Activated CD4-positive, alpha-beta T cell treated with anti-CD3 and anti-CD28 coated beads for 1 hour (primary cell): ENCODE measurements around the gene POLR2C.

ENCODE experiments used
- DNase-seq: peaks from one replicate; pipeline ENCODE4 v3.0.0-alpha.2; 2020

The POLR2C gene

DNA sequence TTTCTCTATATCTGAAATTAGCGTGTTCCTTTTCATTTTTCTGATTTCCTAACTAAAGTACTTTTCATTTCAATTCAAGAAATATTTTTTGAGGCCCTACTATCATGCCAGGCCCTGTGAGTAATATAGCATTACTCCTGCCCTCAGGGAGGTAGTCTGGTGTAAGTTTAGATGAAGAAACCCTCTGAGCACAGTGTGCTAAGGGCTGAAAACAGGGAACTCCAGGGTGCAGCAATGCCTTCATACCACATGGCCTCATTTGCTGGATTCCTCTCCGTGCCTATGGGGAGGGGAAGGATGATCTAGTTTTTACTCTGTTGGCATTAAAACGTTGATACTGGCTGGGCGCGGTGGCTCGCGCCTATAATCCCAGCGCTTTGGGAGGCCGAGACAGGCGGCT is 10.5 kb upstream of the POLR2C start:
- no peak for DNase-seq

DNA sequence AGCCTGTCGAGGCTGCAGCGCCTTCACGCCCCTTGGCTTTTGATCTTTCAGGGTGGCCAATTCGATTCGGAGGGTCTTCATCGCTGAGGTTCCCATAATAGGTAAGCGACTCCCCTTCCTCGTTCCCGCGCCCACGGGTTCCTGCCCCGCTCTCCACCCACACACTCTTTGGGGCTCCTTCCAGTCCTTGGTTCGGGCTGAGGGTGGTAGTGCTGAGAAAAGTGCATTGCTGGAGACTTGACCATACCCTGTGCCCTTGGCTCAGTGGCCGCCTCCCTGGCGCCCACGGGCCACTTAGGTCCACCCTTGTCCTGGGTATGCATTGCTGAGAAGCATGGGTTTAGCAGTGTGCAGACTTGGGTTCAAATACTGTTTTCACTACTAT is 491 bp downstream of the POLR2C start:
- DNase-seq, result no peak

DNA sequence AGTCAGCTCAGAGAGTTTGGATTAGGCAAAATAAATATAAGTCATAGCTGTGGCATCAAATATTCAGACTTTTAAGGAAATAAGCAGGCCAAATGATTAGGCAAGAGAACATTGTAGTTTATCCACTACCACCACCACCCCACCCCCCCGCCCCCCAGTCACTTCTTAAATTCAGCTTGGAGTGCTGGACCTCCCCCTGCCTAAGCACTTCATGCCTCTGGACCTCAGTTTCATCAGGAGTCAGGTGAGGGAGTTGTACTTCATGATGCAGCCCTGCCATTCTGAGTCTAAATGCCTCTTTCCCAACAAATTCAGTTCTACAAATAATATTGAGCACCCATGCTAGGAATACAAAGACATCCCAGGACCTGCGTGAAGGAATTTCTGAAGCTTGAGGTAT is 2.0 kb downstream of the POLR2C start:
- no peak for DNase-seq

DNA sequence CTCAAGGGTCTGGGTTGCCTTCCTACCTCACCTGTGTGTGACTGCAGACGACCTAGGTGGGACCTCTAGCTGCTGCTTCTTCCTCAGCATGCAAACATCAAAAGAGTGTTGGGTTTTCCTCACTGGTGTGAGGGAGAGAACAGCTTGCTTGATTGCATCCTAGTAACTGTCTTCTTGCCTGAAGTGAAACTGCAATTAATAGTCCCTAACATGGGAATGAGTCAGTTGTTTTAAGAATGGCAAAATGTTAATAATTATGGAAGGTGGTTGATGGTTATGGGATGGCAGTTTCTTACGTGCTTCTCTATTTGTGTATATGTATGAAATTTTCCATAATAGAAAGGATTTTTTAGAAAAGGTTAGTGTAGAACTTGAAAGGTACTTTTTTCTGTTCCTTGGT is 5.9 kb downstream of the POLR2C start:
- DNase-seq, result no peak

DNA sequence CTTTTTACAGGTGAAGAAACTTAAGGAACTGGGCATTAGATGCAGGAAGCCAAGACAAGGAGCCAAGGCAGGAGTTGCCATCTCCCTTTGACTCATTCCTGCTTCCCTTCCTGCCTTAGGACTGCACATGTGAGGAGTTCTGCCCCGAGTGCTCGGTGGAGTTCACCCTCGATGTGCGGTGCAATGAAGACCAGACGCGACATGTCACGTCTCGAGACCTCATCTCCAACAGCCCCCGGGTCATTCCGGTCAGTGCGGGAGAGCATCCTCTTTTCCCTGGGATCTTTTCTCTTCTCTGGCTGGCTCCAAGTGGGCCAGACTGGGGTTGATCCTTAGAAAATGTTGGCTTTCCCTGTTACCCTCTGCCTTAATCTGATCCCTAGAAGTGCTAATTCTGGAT is 6.6 kb downstream of the POLR2C start:
- DNase-seq, result no peak

DNA sequence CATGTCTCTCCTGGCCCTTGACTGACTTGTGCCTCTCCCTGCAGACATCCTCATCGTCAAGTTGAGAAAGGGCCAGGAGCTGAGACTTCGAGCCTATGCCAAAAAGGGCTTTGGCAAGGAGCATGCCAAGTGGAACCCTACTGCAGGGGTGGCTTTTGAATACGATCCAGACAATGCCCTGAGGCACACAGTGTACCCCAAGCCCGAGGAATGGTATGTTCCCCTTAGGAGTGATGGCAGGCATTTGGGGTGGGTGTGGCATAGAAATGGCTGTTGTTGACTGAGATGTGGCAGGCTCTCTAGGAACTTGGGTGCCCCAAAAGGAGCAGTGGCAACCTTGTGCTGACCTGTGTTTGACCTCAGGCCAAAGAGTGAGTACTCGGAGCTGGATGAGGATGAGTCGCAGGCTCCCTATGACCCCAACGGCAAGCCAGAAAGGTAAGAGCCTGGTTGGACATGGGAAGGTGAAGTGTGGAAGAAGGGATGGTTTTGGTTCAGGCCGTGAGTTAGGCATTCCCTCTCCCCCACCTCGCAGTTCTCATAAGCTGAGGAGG is 7.5 kb downstream of the POLR2C start:
- no peak for DNase-seq

DNA sequence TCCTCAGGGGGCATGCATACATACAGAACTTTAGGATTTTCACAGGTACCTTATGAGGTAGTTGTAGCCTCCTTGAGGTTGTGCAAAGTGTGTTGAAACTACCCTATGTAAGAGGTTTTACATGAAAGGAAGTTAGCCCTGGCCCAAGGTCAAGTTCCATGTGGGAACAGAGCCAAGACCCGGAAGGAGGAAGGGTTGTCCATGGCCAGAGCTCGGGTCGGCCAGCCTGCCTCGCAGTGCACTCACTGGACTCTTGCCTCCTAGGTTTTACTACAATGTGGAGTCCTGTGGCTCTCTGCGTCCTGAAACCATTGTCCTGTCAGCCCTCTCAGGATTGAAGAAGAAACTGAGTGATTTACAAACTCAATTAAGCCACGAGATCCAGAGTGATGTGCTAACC is 8.2 kb downstream of the POLR2C start:
- no peak for DNase-seq

DNA sequence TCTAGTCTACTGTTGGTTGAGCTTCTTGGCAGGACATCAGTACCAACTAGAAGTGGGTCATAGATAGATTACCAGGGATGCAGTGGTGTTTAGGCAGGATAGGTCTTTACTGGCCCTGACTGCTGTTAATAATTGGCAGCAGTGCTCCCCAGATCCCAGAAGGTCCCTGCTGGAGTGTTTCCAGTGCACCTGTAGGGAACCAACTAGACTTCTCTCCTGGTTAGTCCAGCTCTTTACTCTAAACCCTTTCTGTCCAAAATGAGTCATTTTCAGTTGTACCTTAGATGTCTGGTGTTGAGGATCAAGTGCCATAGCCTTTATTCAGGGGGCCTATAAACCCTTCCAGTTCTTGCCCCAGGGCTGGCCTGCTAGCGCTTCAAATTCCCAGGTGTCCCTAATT is 8.7 kb downstream of the POLR2C start:
- no peak for DNase-seq

DNA sequence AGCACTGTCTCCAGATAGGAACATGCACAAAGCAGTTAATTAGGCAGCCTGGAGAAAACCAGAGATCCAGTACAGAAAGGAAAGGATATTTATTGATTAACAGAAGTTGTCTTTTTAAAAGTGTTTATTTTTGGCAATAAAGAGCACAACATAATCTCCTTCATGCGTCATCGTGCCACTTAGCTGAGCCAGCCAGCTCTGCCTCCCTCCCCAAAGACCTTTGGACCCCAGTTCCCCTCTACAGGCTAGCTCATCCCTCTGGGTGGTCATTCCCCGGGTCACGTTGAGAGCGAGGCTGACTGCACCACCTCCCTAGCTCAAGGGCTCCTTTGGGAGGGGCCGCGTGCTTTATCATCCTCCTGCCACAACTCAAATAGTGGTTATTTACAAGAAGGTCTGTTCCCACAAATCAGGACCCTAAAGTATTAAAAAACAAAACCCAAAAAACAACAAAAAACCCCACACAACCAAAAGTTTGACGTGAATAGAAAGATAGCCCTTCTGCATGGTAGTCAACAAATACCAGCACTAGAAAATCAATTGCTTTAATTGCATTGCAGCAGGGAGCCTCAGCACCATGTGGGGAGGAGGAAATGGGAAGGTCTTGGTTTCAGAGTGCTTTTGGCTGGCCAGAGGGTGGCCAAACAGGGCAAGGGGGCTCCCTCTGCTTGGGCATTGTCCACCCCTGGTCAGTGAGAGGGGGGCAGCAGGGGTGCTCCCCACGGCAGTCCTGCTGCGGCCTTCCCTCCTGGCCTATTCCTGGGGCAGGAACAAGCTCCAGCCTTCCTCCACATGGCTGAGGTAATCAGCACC is 9.6 kb downstream of the POLR2C start:
- no peak for DNase-seq

DNA sequence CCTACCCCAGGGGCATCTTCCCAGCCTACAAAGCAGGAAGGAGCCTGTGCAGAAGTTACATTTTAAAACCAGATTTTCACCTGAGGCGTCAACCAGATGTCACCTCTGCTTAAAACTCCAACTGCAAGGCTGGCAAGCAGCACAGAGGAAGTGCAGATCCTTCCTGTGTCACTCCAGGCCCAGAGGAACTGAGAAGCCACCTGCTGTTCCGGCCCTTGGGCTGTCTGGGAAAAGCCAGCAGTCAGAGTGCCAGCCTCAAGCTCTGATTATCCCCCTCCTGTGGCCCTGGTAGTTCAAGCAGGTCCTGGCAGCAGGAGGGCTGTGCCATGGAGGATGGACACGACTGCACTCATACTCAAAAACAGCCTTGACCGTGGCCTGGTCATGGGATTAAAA is 10.2 kb downstream of the POLR2C start:
- no peak for DNase-seq

DNA sequence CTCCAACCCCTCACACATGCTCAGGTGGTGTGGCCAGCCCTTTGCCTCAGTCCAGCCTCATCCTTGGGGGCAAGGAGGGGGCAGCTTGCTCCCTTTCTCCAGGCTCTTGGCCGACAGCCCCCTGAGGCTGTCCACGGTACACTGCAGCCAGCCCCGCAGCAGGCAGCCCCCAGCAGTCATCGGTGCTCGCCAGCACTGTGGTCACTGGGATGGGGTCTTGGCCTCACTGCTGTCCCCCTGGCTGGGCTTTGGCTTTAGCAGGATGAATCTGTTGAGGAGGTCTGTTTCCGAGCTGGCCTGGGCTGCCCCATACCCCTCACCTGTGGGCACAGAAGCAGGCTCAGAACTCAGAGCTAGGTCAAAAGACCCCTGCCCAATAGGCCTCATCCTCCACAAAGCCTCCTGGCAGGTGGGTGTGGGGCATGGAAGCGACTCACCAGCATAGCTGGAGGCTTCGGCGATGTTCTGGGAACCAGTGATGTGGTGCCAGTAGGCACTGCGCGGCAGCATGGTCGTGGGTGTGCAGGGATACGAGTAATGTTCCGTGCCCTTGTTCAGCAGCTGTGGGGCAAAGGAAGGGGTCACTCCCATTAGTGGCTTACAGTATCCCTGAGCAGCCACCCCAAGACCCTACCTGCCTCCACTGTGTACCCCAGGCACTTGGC is 10.8 kb downstream of the POLR2C start:
- no peak for DNase-seq

DNA sequence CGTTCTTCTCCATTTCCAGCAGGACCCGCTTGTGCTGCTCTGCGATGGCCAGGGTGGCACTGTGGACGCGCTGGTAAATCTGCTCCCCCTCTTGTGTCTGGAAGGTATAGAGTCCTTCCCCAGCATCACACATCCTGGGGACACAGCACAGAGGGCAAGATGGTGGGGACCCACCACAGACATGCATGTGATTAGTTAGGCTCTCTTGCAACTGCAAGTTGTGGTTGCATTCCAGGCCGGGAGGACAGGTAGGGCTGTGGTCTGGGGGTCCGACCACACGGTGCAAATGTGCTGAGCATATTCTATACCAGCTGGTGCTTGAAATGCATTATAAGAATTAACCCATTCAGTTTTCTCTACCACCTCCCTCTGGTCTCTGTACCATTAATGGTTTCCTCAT is 11.4 kb downstream of the POLR2C start:
- DNase-seq, result no peak

DNA sequence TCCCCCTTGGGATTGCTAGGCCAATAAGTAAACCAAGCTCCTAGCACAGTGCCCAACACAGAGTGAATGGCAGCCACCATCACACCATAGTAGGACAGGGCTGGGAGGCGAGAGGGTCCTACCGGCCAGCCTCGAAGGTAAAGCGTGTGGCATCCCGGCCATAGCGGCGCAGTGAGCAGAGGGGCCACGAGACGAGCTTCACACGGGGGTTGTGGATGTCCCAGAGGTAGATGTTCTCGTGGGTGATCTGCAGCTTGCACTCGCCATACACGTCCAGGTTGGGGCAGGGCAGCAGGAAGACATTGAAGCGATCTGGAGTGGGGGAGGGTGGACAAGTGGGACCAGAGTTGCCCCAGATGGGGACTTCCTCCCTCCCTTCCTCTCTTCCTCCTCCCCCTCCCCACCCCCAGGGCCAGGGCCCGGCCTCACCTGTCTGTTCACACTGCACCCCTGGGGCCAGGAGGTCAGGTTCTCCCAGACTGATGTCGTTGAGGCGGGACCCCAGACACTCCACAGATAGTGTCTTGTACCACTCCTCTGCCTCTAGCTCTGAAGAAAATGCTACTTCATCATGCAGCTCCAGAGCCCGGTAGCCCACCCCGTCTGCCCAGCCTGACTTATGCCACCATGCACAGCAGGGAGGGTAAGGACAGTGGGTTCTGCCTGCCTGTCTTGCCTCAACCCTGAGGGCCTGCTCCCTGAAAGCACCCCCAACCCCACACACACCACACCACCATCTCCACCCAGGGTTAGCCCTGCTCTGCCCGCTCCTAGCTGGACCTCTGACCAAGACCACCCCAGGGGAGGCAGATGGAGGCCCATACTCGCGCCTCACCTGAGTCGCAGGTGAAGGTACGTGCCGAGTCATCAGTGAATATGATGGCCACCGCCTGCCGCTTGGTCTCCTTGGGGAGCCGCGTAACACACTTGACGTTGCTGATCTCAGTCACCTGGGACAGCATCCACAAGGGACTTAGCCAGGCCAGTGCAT is 12.5 kb downstream of the POLR2C start:
- DNase-seq, result no peak

DNA sequence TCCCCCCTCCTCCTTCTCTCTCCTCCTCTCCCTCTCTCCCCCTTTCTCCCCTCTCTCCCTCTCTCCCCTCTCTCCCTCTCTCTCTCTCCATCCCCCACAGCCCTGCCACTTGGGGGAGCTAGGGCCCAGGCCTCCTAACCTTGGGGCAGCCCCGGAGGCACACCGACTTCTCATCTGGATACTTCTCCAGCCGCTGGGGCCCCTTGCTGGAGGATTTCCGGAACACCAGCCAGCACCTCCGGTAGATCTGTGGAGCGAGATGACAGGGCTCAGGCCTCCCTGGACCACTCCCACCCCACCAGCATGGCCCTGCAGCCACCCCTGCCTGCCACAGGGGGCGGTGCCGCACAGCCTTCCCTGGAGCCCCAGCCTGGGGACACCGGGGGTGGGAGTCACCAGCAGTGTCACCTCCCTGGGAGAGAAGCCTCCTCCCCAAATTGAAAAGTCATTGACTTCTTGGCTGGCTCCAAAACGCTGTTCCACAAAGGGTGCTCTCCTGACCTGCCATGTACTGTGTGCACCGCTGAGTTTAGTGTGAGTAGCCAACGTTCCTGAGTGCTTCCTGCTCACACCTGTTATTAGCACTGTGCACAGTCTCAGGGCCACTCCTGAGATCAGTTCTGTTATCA is 13.3 kb downstream of the POLR2C start:
- peak; percentile 44 for DNase-seq

DNA sequence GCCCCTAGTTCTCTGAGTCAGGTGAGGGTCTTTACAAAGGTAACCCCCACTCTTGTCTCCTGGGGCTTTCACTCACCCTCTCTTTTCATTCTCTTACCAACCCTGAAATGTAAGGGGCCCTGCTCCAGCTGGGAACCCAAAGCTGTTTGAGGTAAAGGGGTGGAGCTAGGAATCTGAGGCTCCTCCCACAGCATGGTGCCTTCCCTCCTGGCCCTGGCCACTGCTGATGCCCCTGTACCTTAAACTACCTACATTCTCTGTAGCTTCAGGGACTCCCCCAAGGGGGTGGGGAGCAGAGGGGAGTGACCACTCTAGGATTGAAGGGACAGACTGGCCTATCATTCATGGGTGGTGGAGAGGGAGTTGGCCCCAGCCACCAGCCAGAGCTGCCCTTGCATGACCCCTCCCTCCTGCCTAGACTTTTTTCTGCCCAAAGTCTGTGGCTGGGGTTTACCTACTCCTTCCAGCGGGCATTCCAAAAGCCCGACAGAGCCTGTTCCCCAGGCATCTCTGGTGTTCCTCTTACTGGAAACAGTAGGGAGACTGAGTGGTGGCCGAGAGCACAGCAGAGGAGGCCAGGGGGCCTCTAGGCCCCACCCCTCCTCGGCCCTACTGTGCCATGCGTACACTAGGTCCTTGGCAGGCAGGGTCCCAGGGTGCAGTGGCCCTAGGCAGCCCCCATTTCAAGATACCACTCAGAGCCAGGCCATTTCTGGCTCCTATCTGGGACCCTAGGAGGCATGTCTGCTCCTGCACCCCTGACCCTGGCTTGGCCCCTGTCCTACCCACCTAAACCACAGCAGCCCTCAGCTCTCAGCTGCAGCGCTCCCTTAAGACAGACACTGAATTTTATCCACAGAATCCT is 14.3 kb downstream of the POLR2C start:
- no peak for DNase-seq

DNA sequence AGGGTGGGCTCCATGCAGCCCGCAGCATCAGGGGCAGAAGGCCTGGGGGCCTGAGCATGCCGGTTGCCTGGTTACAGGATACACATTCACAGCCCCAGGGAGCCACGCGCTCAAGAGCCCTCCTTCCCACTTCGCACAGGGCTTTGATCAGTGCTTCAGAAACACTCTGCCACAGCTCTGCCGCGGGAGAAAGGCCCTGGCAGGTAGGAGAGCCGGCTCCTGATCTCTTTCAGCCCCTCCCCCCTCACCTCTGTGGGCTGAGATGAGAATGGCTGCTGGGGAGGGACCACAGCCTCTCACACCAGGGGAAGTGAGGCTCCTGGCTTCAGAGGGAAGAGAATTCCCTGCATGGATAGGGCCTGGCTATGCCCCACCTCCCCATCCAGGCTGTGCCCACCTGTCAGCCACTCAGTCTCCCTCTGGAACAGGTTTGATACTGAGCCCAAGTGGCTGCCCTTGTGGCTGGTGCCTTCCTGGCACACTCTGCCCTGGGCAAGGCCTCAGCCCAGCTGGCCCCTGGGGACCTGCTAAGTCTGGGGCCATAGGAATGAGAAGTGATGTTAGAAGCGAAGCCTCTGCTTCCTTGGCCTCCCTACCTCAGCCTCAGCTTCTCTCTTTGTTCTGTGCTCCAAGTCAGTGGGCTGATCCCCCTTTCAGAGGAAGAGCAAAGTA is 15.2 kb downstream of the POLR2C start:
- DNase-seq, result no peak

DNA sequence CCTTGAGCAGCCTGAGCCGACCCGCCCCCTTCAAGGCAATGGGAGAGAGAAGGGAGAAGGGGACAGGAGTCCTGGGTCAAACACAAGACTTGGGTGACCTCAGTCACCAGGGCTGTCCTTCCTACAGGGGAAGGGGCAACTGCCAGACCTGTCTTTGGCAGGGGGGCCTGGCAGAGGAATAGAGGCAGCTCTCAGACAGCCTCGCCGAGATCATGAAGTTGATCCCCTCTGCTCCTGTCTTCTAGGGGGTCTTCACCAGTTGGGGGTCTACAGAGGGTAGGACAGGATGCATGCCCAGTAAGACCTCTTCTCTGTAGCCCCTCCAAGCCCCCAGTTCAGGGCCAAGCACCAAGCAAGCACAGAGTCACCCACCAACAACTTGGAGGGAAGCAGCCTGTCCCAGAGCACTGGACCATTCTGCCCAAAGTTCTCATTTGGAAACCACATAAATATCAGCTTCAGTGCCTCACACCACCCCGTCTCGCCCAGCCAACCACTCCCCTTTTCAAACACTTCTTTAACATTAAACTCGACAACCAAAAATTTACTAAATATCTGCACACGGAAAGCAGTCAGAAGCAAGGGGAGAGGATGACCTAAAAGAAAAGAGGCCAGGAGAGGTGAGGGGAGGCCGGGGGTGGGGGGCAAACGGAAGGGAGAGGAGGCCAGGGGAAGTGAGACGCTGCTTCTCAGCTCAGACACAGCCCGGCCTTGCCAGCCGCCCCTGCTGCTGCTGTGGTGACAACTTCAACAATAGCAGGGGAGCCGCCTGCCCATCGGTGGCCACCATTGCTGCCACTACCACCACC is 16.1 kb downstream of the POLR2C start:
- no peak for DNase-seq

DNA sequence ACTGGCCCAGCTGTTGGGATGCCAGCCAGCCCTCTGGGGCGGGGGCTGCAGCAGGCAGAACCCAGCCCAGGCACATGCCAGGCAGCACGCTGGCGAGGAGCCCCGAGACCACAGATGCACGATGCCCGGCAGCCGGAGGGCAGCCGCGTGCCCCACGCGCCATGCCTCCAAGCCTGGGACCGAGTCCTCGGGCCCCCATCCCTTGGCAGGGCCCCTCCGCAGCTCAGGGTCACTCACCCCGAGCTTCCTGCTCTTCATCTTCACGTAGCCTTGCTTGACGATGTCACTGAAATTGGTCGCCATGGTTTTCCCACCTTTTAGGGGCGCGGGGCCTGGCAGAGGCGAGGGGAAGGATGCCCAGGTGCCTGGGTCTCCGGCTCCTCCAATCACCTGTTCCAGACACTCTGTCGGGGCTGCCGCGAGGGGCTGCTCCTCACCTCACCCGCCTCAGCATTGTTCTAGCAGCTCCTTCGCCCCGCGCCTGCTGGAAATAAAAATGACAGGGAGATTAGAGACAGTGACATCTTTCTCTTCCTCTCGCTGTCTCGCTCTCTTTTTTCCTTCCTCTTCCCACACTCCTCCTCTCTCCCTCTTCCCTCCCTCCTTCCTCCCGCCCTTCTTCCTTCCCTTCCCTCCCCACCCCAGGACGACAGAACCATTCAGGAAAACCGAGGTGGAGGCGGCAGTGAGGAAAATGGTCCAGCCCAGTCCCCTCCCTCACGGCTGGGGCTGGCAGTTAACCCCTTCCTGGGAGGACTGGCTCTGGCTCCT is 16.9 kb downstream of the POLR2C start:
- DNase-seq, result no peak

DNA sequence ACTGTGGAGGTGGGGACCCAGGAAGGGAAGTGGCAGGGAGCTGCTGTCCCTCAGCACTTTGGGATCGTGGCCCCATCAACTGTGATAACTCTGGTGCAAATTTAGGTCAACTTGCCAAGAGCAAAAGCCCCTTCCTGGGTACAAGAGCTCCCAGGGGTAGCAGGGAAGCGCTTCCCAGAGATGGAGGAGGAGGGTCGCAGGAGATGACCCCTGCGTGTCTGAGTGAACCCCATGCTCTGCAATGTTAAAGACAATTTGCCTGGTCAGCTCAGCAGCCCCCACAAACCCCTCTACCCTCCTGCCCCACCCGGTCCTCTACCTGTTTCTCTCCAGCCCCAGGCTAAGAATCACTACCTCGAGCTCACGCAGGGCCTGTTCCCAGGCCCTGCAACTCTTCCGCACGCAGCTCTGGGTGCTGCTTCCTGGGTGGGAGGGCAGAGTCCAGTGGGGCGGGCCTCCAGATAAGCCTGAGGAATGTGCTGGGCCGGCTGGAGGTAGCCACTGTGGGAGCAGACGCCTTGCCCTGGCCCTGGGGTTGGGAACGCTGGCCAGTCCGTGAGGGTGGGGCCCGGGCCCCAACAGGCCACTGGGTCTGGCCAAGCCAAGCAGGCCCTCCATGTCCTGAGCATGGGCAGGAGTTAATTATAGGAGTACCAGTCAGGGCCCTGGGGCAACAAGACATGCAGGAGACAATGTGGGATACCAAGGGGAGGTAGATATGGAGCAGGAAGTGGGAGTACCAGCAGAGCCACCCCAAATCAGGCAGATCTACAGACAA is 17.7 kb downstream of the POLR2C start:
- no peak for DNase-seq
